Gastrocnemius medialis (tissue), 4 donors: ENCODE data around the gene YIF1A. TPM values are rescaled to one million over a fixed set of nuclear protein-coding genes. Genes with fewer than 3 reads are reported as not detected.

Experiments used
- ATAC-seq, 2 donors: fragments of 150-250 bp; one replicate each; pipeline ENCODE4 v1.9.1; 2016
- DNase-seq, 2 donors: peaks; one replicate each; pipeline ENCODE4 v3.0.0-alpha.2; 2019
- H3K27ac ChIP-seq, 4 donors: fragments of 200-600 bp; sonication (generic); 1 replicate in 1 of 4; 2 replicates in 3 of 4; pipeline ENCODE4 v1.5.1; 2016 to 2018; ENCODE audit warnings: mild to moderate bottlenecking in 2 of 4, moderate library complexity in 1 of 4
- H3K27me3 ChIP-seq, 3 donors: fragments of 200-600 bp; sonication (generic) in 2 of 3; 1 replicate in 1 of 3; 2 replicates in 2 of 3; pipeline versions ENCODE4 v1.5.1 to v1.6.0; 2016 to 2019; ENCODE audit warnings: mild to moderate bottlenecking in 1 of 3, moderate library complexity in 1 of 3
- H3K36me3 ChIP-seq, 2 donors: fragments of 200-600 bp; sonication (generic) in 1 of 2; one replicate each; pipeline ENCODE4 v1.5.1; 2017 to 2018
- H3K4me1 ChIP-seq, 2 donors: fragments of 200-600 bp; sonication (generic) in 1 of 2; one replicate each; pipeline ENCODE4 v1.5.1; 2016 to 2017; ENCODE audit warnings: mild to moderate bottlenecking in 2 of 2
- H3K4me3 ChIP-seq, 4 donors: fragments of 200-600 bp; sonication (generic) in 3 of 4; 1 replicate in 1 of 4; 2 replicates in 3 of 4; pipeline ENCODE4 v1.5.1; 2016 to 2019; ENCODE audit warnings: mild to moderate bottlenecking in 2 of 4
- H3K9me3 ChIP-seq, 3 donors: fragments of 200-600 bp; sonication (generic) in 2 of 3; 1 replicate in 1 of 3; 2 replicates in 2 of 3; pipeline ENCODE4 v1.5.1; 2016 to 2019
- CTCF ChIP-seq, 5 experiments: fragments of 450-650 bp in 3 of 5; fragments of 200-600 bp in 2 of 5; sonication (generic) in 2 of 5; IDR thresholded peaks in 4 of 5; conservative IDR thresholded peaks in 1 of 5; 1 replicate in 4 of 5; 2 replicates in 1 of 5; pipeline ENCODE4 v1.5.1; 2016 to 2019; ENCODE audit warnings: antibody characterized with exemption in 5 of 5, mild to moderate bottlenecking in 3 of 5, moderate library complexity in 3 of 5
- POLR2A ChIP-seq, 2 donors: fragments of 450-650 bp; IDR thresholded peaks; one replicate each; pipeline ENCODE4 v1.6.1; 2017; ENCODE audit warnings: antibody characterized with exemption in 2 of 2, mild to moderate bottlenecking in 2 of 2, moderate library complexity in 2 of 2
- in situ Hi-C, 4 donors: fragments of 200-750 bp; cut with MboI; loops; one replicate each; pipeline versions ENCODE4 v1.15.0 to v1.8.0; 2017; ENCODE audit warnings: low sequenced_read_pairs in 4 of 4
- intact Hi-C: fragments of 100-400 bp; cut with DNase I; formaldehyde crosslinking; loops from one replicate; pipeline ENCODE4 v1.15.1; 2023; ENCODE audit warnings: low total_unique reads
- total RNA-seq, 4 donors: library from RNA; depleted of rRNA; stranded (reverse); fragments of >200 nt; gene quantifications; one replicate each; pipeline versions ENCODE4 v1.1.0 to v1.2.3, GENCODE V29; 2016

Gene YIF1A
- total RNA-seq, 4 donors from 2014 or later: 106 to 137 (median 113) TPM

- no peaks in the 10 kb centered on the region for H3K36me3 ChIP-seq
- in situ Hi-C loops: no loop called here
- peaks cover 16 to 28% of the 10 kb centered on the region in 2 donors for H3K4me1 ChIP-seq
- ATAC-seq (no peak), DNase-seq (no peak)
- peak within 1 kb of the TSS; percentile 32 to 53 (median 48) for H3K4me3 ChIP-seq
- H3K27me3 ChIP-seq: peaks cover 14 to 25% (median 21%) of the 10 kb centered on the region in 3 donors
- no peak within 1 kb of the TSS for H3K27ac ChIP-seq
- intact Hi-C loops: no loop called here
- H3K9me3 ChIP-seq: no peaks in the 10 kb centered on the region
- TF ChIP-seq POLR2A (IDR thresholded peaks at IDR 0.05) (no peak), CTCF (IDR thresholded peaks at IDR 0.05 in 4 of 5, conservative IDR thresholded peaks at IDR 0.05 in 1 of 5) (no peak)
Observed at GRCh38 chr11:66291706-66292542, 3.0 kb upstream of the YIF1A start, which contains the start of gene TMEM151A. Gene TMEM151A (plus strand): TSS chr11:66291894. CDS start chr11:66292014, 120 bp downstream.

GRCh38 chr11:66291303-66291705 lies 2.4 kb upstream of the YIF1A start:
- DNase-seq: no peak
- intact Hi-C loops: no loop called here
- Histone ChIP-seq H3K4me1 (peaks cover 16 to 28% of the 10 kb centered on the region in 2 donors), H3K36me3 (no peaks in the 10 kb centered on the region), H3K9me3 (no peaks in the 10 kb centered on the region), H3K27me3 (peaks cover 14 to 25% (median 21%) of the 10 kb centered on the region in 3 donors), H3K27ac (no peak overlapping the region), H3K4me3 (peak overlapping the region in 2 of 4 donors; percentile 38 to 45)
- TF ChIP-seq CTCF (IDR thresholded peaks at IDR 0.05 in 4 of 5, conservative IDR thresholded peaks at IDR 0.05 in 1 of 5) (no peak), POLR2A (IDR thresholded peaks at IDR 0.05) (no peak)
- ATAC-seq: no peak
- in situ Hi-C loops: no loop called here

GRCh38 chr11:66290330-66290621 lies 1.3 kb upstream of the YIF1A start:
- H3K27ac ChIP-seq: no peak overlapping the region
- ATAC-seq: no peak
- H3K9me3 ChIP-seq: no peaks in the 10 kb centered on the region
- intact Hi-C loops (no loop called here), in situ Hi-C loops (no loop called here)
- no peak overlapping the region for H3K4me3 ChIP-seq
- TF ChIP-seq CTCF (IDR thresholded peaks at IDR 0.05 in 4 of 5, conservative IDR thresholded peaks at IDR 0.05 in 1 of 5): no peak
- peaks cover 20 to 36% of the 10 kb centered on the region in 2 donors for H3K4me1 ChIP-seq
- no peaks in the 10 kb centered on the region for H3K36me3 ChIP-seq
- H3K27me3 ChIP-seq: peaks cover 14 to 25% (median 21%) of the 10 kb centered on the region in 3 donors
- no peak for DNase-seq

GRCh38 chr11:66289548-66290329 lies 796 bp upstream of the YIF1A start:
- no peak for TF ChIP-seq POLR2A (IDR thresholded peaks at IDR 0.05)
- no peak for TF ChIP-seq CTCF (IDR thresholded peaks at IDR 0.05 in 4 of 5, conservative IDR thresholded peaks at IDR 0.05 in 1 of 5)
- peaks cover 14 to 25% (median 21%) of the 10 kb centered on the region in 3 donors for H3K27me3 ChIP-seq
- H3K9me3 ChIP-seq: no peaks in the 10 kb centered on the region
- H3K4me3 ChIP-seq: peak overlapping the region; percentile 64 to 91 (median 84)
- H3K4me1 ChIP-seq: peaks cover 20 to 36% of the 10 kb centered on the region in 2 donors
- ATAC-seq (peak; percentile 14 to 38), DNase-seq (no peak)
- in situ Hi-C loops (loop anchor here in 1 of 4 donors (10.0 kb wide), 1 partner anchor 65 kb away; no protein-coding TSS in a partner anchor), intact Hi-C loops (loop anchor here (1.0 to 2.0 kb wide), 2 partner anchors 21 to 287 kb away; partner anchors contain the start of genes BANF1, EIF1AD and RAB1B)
- no peaks in the 10 kb centered on the region for H3K36me3 ChIP-seq
- peak overlapping the region; percentile 84 to 93 (median 92) for H3K27ac ChIP-seq
